Keratinocyte (primary cell): ENCODE results near the gene C15orf40.
"Not testable (repeated sequence)": the region's sequence is repeated elsewhere in the genome, so short reads cannot be mapped to it uniquely, and the experiment has no call there.

Source experiments
- CTCF ChIP-seq, 3 experiments: IDR thresholded peaks in 1 of 3; conservative IDR thresholded peaks in 1 of 3; optimal IDR thresholded peaks in 1 of 3; 2 replicates in 2 of 3; 3 replicates in 1 of 3; pipeline versions ENCODE3 to v1.5.1; 2011; ENCODE audit warnings: low read length in 3 of 3, mild to moderate bottlenecking in 3 of 3, moderate library complexity in 2 of 3, control low read depth in 1 of 3, inconsistent platforms in 1 of 3; ENCODE audit not compliant: insufficient read depth in 2 of 3; ENCODE audit errors: extremely low read depth in 1 of 3
- EZH2 ChIP-seq: IDR thresholded peaks from one replicate; pipeline ENCODE4 v1.6.1; 2012; ENCODE audit warnings: inconsistent platforms, mild to moderate bottlenecking, low read length, moderate library complexity

- not testable (repeated sequence) for TF ChIP-seq CTCF (optimal IDR thresholded peaks at IDR 0.05 in 1 of 3, IDR thresholded peaks at IDR 0.05 in 1 of 3, conservative IDR thresholded peaks at IDR 0.05 in 1 of 3; ENCODE audit: extremely low read depth in 1 of 3, insufficient read depth in 2 of 3, low read length in 3 of 3); EZH2
Measured at GRCh38 chr15:82939678-82940077, 71.8 kb downstream of the C15orf40 start.
